Neural cell (in vitro differentiated cells): ENCODE results near the gene PHF24. TPM values are rescaled to one million over a fixed set of nuclear protein-coding genes. Genes with fewer than 3 reads are reported as not detected.
A peak's percentile ranks its signal among the peaks of the same experiment; 100 is the strongest.

ENCODE experiments used
- H2AFZ ChIP-seq: fragments of 200-600, 300-800 bp; sonication (generic), shearing (Covaris generic); 2 replicates; pipeline ENCODE4 v1.6.0; 2014; ENCODE audit warnings: low read depth, mild to moderate bottlenecking, antibody characterized with exemption, low read length, moderate library complexity
- H3F3A ChIP-seq: fragments of 200-600 bp; shearing (Covaris generic); 2 replicates; pipeline ENCODE4 v1.6.1; 2016; ENCODE audit warnings: mild to moderate bottlenecking, moderate library complexity, mixed read lengths, antibody characterized with exemption, low read length; ENCODE audit not compliant: insufficient read depth, poor library complexity, severe bottlenecking
- H3K27ac ChIP-seq: fragments of 200-600, 300-800 bp; sonication (generic), shearing (Covaris generic); 2 replicates; pipeline ENCODE4 v1.5.1; 2014; ENCODE audit warnings: mild to moderate bottlenecking, low read length, moderate library complexity
- H3K27me3 ChIP-seq: fragments of 300-800, 200-600 bp; sonication (generic), shearing (Covaris generic); 2 replicates; pipeline ENCODE4 v1.6.0; 2014; ENCODE audit warnings: mild to moderate bottlenecking, low read depth, low read length, moderate library complexity; ENCODE audit not compliant: insufficient read depth
- H3K36me3 ChIP-seq: fragments of 300-800, 200-600 bp; sonication (generic), shearing (Covaris generic); 2 replicates; pipeline ENCODE4 v1.5.1; 2014; ENCODE audit warnings: mild to moderate bottlenecking, antibody characterized with exemption, low read length, moderate library complexity; ENCODE audit not compliant: insufficient read depth
- H3K4me2 ChIP-seq: fragments of 300-800, 200-600 bp; sonication (generic), shearing (Covaris generic); 2 replicates; pipeline ENCODE4 v1.6.0; 2014; ENCODE audit warnings: mild to moderate bottlenecking, low read length
- H3K4me3 ChIP-seq: fragments of 300-800, 200-600 bp; sonication (generic), shearing (Covaris generic); 2 replicates; pipeline ENCODE4 v1.5.1; 2014; ENCODE audit warnings: mild to moderate bottlenecking, low read length, moderate library complexity
- H3K79me2 ChIP-seq: fragments of 200-600 bp; shearing (Covaris generic); replicated peaks from 2 replicates; pipeline ENCODE4 v1.6.0; 2014; ENCODE audit warnings: mild to moderate bottlenecking, low read length, moderate library complexity; ENCODE audit not compliant: insufficient read depth
- H3K9ac ChIP-seq: fragments of 300-800, 200-600 bp; sonication (generic), shearing (Covaris generic); 2 replicates; pipeline ENCODE4 v1.6.1; 2016; ENCODE audit warnings: mild to moderate bottlenecking, low read length, mixed read lengths
- H3K9me2 ChIP-seq: fragments of 200-600 bp; shearing (Covaris generic); 2 replicates; pipeline ENCODE4 v1.6.1; 2016; ENCODE audit warnings: mild to moderate bottlenecking, low read length, mixed read lengths; ENCODE audit not compliant: insufficient read depth
- H3K9me3 ChIP-seq: fragments of 200-600, 300-800 bp; sonication (generic), shearing (Covaris generic); 2 replicates; pipeline ENCODE4 v1.6.1; 2016; ENCODE audit warnings: mild to moderate bottlenecking, mixed run types, low read length, moderate library complexity, mixed read lengths
- H4K20me1 ChIP-seq: fragments of 200-600 bp; shearing (Covaris generic); 2 replicates; pipeline ENCODE4 v1.6.1; 2016; ENCODE audit warnings: mild to moderate bottlenecking, mixed run types; ENCODE audit not compliant: insufficient read depth
- EP300 ChIP-seq: fragments of 450-650 bp; conservative IDR thresholded peaks from 2 replicates; pipeline ENCODE4 v1.6.1; 2014; ENCODE audit warnings: antibody characterized with exemption, mild to moderate bottlenecking, moderate library complexity; ENCODE audit not compliant: poor library complexity, severe bottlenecking
- EZH2 ChIP-seq: fragments of 200-600, 300-800 bp; shearing (Covaris generic), sonication (generic); IDR thresholded peaks from 2 replicates; pipeline ENCODE4 v1.6.1; 2014; ENCODE audit warnings: antibody characterized with exemption, low read length, borderline replicate concordance, mild to moderate bottlenecking; ENCODE audit not compliant: insufficient read depth, poor library complexity, severe bottlenecking
- MXI1 ChIP-seq: fragments of 450-650 bp; conservative IDR thresholded peaks from 2 replicates; pipeline ENCODE4 v1.6.1; 2014; ENCODE audit warnings: antibody characterized with exemption, mild to moderate bottlenecking; ENCODE audit not compliant: poor library complexity, severe bottlenecking
- POLR2AphosphoS5 ChIP-seq: IDR thresholded peaks from 2 replicates; pipeline ENCODE4 v1.6.1; 2012
- RAD21 ChIP-seq: fragments of 450-650 bp; conservative IDR thresholded peaks from 2 replicates; pipeline ENCODE4 v1.6.1; 2014; ENCODE audit warnings: antibody characterized with exemption, mild to moderate bottlenecking, moderate library complexity
- SMC3 ChIP-seq: fragments of 450-650 bp; conservative IDR thresholded peaks from 2 replicates; pipeline ENCODE4 v1.6.1; 2014; ENCODE audit warnings: antibody characterized with exemption, mild to moderate bottlenecking, moderate library complexity; ENCODE audit not compliant: poor library complexity
- TAF1 ChIP-seq: IDR thresholded peaks from 2 replicates; pipeline ENCODE4 v1.6.1; 2012; ENCODE audit warnings: low read depth
- polyA plus RNA-seq: library from polyadenylated mRNA; depleted of rRNA; stranded (reverse); fragments of >200 nt; gene quantifications from 2 replicates; pipeline ENCODE4 v1.2.3, GENCODE V29; 2014
- TF ChIP-seq, protein P1 (sequence below): IDR thresholded peaks from 2 replicates; pipeline ENCODE4 v1.6.1; 2012; ENCODE audit warnings: borderline replicate concordance
- TF ChIP-seq, protein P2 (sequence below): fragments of 450-650 bp; IDR thresholded peaks from 2 replicates; pipeline ENCODE4 v1.5.1; 2014; ENCODE audit warnings: antibody characterized with exemption, mild to moderate bottlenecking, moderate library complexity; ENCODE audit not compliant: poor library complexity, severe bottlenecking

PHF24 gene
- polyA plus RNA-seq, 1 donor from 2014 or later, result 2.4 TPM

DNA sequence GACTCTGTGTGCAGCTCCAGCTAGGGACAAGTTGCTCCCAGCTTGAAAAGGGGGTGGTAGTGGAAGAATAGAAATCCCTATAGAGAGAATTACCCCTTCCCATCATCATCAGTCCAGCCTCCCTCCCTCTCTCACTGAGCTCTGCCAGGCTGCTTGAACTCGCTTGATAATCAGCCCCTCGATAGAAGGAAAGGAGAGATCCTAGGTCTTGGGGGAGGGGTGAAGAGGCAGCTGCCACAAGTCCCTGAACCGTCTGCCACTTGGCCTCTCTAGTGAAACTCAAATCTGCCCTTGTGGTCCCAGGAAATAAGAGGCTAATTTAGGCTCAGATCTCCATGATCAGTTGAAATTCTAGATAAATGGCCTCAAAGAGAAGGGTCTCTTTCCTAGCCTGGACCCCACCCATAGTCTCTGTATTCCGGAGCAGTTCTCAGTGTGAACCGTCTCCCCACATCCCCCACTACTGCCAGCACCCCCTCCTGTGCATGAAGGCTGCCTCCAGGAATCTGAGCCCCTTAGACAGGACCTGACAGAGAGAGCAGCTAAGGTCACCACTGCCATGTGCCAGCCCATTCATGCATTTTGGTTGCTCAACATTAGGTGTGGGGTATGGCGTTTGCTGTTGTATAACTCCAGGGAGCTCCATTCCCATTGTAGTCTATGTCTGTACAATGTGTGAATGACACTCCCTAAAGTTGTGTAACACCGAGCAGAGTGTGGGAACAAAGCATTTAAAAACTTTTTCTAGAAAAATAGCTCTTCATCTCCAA is 37.0 kb downstream of the PHF24 start:
- Histone ChIP-seq H3K4me3 (peak overlapping the region; percentile 93), H3K9ac (peak overlapping the region; percentile 100), H3K4me2 (peak overlapping the region; percentile 89), H3K27ac (peak overlapping the region; percentile 99), H2AFZ (peak overlapping the region; percentile 62), H3K9me3 (no peaks in the 10 kb centered on the region), H3F3A (no peaks in the 10 kb centered on the region), H3K9me2 (no peaks in the 10 kb centered on the region), H3K79me2 (peaks cover 44% of the 10 kb centered on the region), H4K20me1 (no peaks in the 10 kb centered on the region), H3K27me3 (no peaks in the 10 kb centered on the region), H3K36me3 (peaks cover 17% of the 10 kb centered on the region)
- TF ChIP-seq RAD21 (no peak), SMC3 (no peak), EZH2 (no peak), EP300 (no peak), POLR2AphosphoS5 (no peak), TAF1 (no peak), MXI1 (no peak)
- TF ChIP-seq, protein P1, sequence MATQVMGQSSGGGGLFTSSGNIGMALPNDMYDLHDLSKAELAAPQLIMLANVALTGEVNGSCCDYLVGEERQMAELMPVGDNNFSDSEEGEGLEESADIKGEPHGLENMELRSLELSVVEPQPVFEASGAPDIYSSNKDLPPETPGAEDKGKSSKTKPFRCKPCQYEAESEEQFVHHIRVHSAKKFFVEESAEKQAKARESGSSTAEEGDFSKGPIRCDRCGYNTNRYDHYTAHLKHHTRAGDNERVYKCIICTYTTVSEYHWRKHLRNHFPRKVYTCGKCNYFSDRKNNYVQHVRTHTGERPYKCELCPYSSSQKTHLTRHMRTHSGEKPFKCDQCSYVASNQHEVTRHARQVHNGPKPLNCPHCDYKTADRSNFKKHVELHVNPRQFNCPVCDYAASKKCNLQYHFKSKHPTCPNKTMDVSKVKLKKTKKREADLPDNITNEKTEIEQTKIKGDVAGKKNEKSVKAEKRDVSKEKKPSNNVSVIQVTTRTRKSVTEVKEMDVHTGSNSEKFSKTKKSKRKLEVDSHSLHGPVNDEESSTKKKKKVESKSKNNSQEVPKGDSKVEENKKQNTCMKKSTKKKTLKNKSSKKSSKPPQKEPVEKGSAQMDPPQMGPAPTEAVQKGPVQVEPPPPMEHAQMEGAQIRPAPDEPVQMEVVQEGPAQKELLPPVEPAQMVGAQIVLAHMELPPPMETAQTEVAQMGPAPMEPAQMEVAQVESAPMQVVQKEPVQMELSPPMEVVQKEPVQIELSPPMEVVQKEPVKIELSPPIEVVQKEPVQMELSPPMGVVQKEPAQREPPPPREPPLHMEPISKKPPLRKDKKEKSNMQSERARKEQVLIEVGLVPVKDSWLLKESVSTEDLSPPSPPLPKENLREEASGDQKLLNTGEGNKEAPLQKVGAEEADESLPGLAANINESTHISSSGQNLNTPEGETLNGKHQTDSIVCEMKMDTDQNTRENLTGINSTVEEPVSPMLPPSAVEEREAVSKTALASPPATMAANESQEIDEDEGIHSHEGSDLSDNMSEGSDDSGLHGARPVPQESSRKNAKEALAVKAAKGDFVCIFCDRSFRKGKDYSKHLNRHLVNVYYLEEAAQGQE, result no peak
- TF ChIP-seq, protein P2, sequence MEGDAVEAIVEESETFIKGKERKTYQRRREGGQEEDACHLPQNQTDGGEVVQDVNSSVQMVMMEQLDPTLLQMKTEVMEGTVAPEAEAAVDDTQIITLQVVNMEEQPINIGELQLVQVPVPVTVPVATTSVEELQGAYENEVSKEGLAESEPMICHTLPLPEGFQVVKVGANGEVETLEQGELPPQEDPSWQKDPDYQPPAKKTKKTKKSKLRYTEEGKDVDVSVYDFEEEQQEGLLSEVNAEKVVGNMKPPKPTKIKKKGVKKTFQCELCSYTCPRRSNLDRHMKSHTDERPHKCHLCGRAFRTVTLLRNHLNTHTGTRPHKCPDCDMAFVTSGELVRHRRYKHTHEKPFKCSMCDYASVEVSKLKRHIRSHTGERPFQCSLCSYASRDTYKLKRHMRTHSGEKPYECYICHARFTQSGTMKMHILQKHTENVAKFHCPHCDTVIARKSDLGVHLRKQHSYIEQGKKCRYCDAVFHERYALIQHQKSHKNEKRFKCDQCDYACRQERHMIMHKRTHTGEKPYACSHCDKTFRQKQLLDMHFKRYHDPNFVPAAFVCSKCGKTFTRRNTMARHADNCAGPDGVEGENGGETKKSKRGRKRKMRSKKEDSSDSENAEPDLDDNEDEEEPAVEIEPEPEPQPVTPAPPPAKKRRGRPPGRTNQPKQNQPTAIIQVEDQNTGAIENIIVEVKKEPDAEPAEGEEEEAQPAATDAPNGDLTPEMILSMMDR, result no peak

GRCh38 chr9:34995670-34996060 is 37.6 kb downstream of the PHF24 start:
- Histone ChIP-seq H3K27ac (peak overlapping the region; percentile 99), H3K4me2 (peak overlapping the region; percentile 89)

More at GRCh38 chr9:34995670-34996060, 37.6 kb downstream of the PHF24 start:
- no peaks in the 10 kb centered on the region for H4K20me1 ChIP-seq
- no peak overlapping the region for H3K9ac ChIP-seq
- no peaks in the 10 kb centered on the region for H3K9me3 ChIP-seq
- peaks cover 38% of the 10 kb centered on the region for H3K79me2 ChIP-seq
- H3K9me2 ChIP-seq, result no peaks in the 10 kb centered on the region
- no peak for TF ChIP-seq POLR2AphosphoS5
- TF ChIP-seq, protein P2, result no peak
- no peak for TF ChIP-seq EP300
- TF ChIP-seq TAF1, result no peak
- TF ChIP-seq EZH2, result no peak
- no peak for TF ChIP-seq RAD21
- TF ChIP-seq, protein P1, result no peak
- no peak for TF ChIP-seq SMC3
- no peak for TF ChIP-seq MXI1
- H3K27me3 ChIP-seq, result no peaks in the 10 kb centered on the region
- H3F3A ChIP-seq, result no peaks in the 10 kb centered on the region
- no peak overlapping the region for H2AFZ ChIP-seq
- peak overlapping the region; percentile 93 for H3K4me3 ChIP-seq
- H3K36me3 ChIP-seq, result peaks cover 17% of the 10 kb centered on the region
